HCT116 (cell line): ENCODE data around the gene HMGN3. TPM values are rescaled to one million over a fixed set of nuclear protein-coding genes. Genes with fewer than 3 reads are reported as not detected.

ENCODE experiments used
- ATAC-seq: fragments of 200-7000 bp; cut with Tn5 transposase; 2 replicates; pipeline ENCODE4 v1.9.1; 2020; ENCODE audit warnings: mild to moderate bottlenecking, moderate library complexity
- BruUV-seq: library from RNA; stranded (reverse); fragments of 400-500 nt; replicated peaks from 2 replicates; lab custom pipeline; 2021; lab: Mats Ljungman, UMichigan
- CTCF ChIA-PET: fragments of 300-600 bp; sonication (Branson Sonifier 250); formaldehyde crosslinking; loops from one replicate; lab custom pipeline; 2021; ENCODE audit warnings: antibody characterized with exemption; lab: Charles Lee
- POLR2A ChIA-PET: fragments of 300-600, 350-600 bp; sonication (Branson Sonifier 250); formaldehyde crosslinking; loops from one replicate; lab custom pipeline; 2021; ENCODE audit warnings: antibody characterized with exemption; lab: Charles Lee
- RAD21 ChIA-PET, 2 experiments: fragments of 300-600 bp; sonication (Branson Sonifier 250); formaldehyde crosslinking; loops; one replicate each; lab custom pipeline; 2023; ENCODE audit warnings: low total read pairs in 2 of 2; ENCODE audit not compliant: uncharacterized antibody in 2 of 2, unreplicated experiment in 2 of 2, low non-redundant PET in 1 of 2; lab: Charles Lee
- DNase-seq: peaks from one replicate; pipeline ENCODE4 v3.0.0-alpha.2; 2010; ENCODE audit warnings: low read depth, low spot score
- H2AFZ ChIP-seq: fragments of 200-600 bp; shearing (Covaris generic), sonication (generic); 2 replicates; pipeline ENCODE4 v1.6.1; 2017; ENCODE audit warnings: low read depth, mixed run types, mixed read lengths, antibody characterized with exemption, low read length; ENCODE audit not compliant: poor library complexity, severe bottlenecking
- H3K27ac ChIP-seq: 2 replicates; pipeline ENCODE4 v1.5.1; 2012; ENCODE audit warnings: low read depth, low read length
- H3K27me3 ChIP-seq: fragments of 200-600 bp; sonication (generic); 2 replicates; pipeline ENCODE4 v1.6.1; 2016; ENCODE audit warnings: mixed run types, low read length, mixed read lengths; ENCODE audit not compliant: insufficient read depth
- H3K36me3 ChIP-seq, 2 experiments: fragments of 200-500 bp in 1 of 2; fragments of 200-600 bp in 1 of 2; sonication (Bioruptor generic) in 1 of 2; sonication (generic) in 1 of 2; 2 replicates each; pipeline versions ENCODE4 v1.5.1 to v1.6.1; 2014 to 2016; ENCODE audit warnings: low read length in 2 of 2, inconsistent platforms in 1 of 2, mixed read lengths in 1 of 2, mixed run types in 1 of 2; ENCODE audit not compliant: insufficient read depth in 2 of 2, control insufficient read depth in 1 of 2
- H3K4me1 ChIP-seq, 2 experiments: fragments of 200-600 bp in 1 of 2; sonication (generic) in 1 of 2; 2 replicates each; pipeline versions ENCODE4 v1.5.1 to v1.6.1; 2012 to 2017; ENCODE audit warnings: low read length in 2 of 2, inconsistent platforms in 1 of 2, mild to moderate bottlenecking in 1 of 2, mixed read lengths in 1 of 2, mixed run types in 1 of 2, moderate library complexity in 1 of 2; ENCODE audit not compliant: insufficient read depth in 2 of 2, control insufficient read depth in 1 of 2
- H3K4me2 ChIP-seq: fragments of 200-600 bp; sonication (generic); 2 replicates; pipeline ENCODE4 v1.6.1; 2017; ENCODE audit warnings: mixed run types, low read length, mixed read lengths
- H3K4me3 ChIP-seq, 2 experiments: fragments of 200-600 bp in 1 of 2; sonication (generic) in 1 of 2; replicated peaks in 1 of 2; 2 replicates each; pipeline ENCODE4 v1.5.1; 2011 to 2016; ENCODE audit warnings: low read length in 2 of 2, control low read depth in 1 of 2, low read depth in 1 of 2, mild to moderate bottlenecking in 1 of 2, mixed read lengths in 1 of 2, mixed run types in 1 of 2
- H3K79me2 ChIP-seq: fragments of 200-600 bp; sonication (generic); 2 replicates; pipeline ENCODE4 v1.6.1; 2017; ENCODE audit warnings: mild to moderate bottlenecking, mixed run types, low read length, moderate library complexity, mixed read lengths; ENCODE audit not compliant: insufficient read depth
- H3K9ac ChIP-seq: fragments of 200-600 bp; sonication (generic); 2 replicates; pipeline ENCODE4 v1.6.1; 2016; ENCODE audit warnings: low read length, mixed read lengths
- H3K9me2 ChIP-seq: fragments of 200-600 bp; sonication (generic), shearing (Covaris generic); 2 replicates; pipeline ENCODE4 v1.6.1; 2017; ENCODE audit warnings: mixed run types, mild to moderate bottlenecking, moderate library complexity; ENCODE audit not compliant: insufficient read depth
- H3K9me3 ChIP-seq, 2 experiments: fragments of 200-500 bp in 1 of 2; fragments of 200-600 bp in 1 of 2; sonication (Bioruptor generic) in 1 of 2; sonication (generic) in 1 of 2; 2 replicates each; pipeline ENCODE4 v1.6.1; 2014 to 2017; ENCODE audit warnings: low read length in 2 of 2, mixed read lengths in 2 of 2, inconsistent platforms in 1 of 2, low read depth in 1 of 2, mild to moderate bottlenecking in 1 of 2, mixed run types in 1 of 2, moderate library complexity in 1 of 2; ENCODE audit not compliant: control insufficient read depth in 1 of 2, insufficient read depth in 1 of 2
- H4K20me1 ChIP-seq: fragments of 200-600 bp; sonication (generic), shearing (Covaris generic); 2 replicates; pipeline ENCODE4 v1.6.1; 2017; ENCODE audit warnings: mixed run types, mild to moderate bottlenecking, moderate library complexity; ENCODE audit not compliant: insufficient read depth
- EGR1 ChIP-seq: IDR thresholded peaks from 2 replicates; pipeline ENCODE4 v1.6.1; 2012; ENCODE audit warnings: low read depth
- ELF1 ChIP-seq: IDR thresholded peaks from 2 replicates; pipeline ENCODE4 v1.6.1; 2012; ENCODE audit warnings: low read depth, borderline replicate concordance
- JUND ChIP-seq: IDR thresholded peaks from 2 replicates; pipeline ENCODE4 v1.6.1; 2012
- RAD21 ChIP-seq: IDR thresholded peaks from 2 replicates; pipeline ENCODE4 v1.6.1; 2012; ENCODE audit warnings: low read depth, mild to moderate bottlenecking
- SIN3A ChIP-seq: IDR thresholded peaks from 2 replicates; pipeline ENCODE4 v1.6.1; 2012; ENCODE audit warnings: low read depth
- SP1 ChIP-seq: IDR thresholded peaks from 2 replicates; pipeline ENCODE4 v1.6.1; 2012; ENCODE audit warnings: low read depth
- YY1 ChIP-seq: IDR thresholded peaks from 2 replicates; pipeline ENCODE4 v1.6.1; 2011; ENCODE audit warnings: low read length, low read depth, moderate library complexity, mild to moderate bottlenecking; ENCODE audit not compliant: insufficient replicate concordance; ENCODE audit errors: extremely low read depth
- ZFX ChIP-seq: fragments of 450-650 bp; IDR thresholded peaks from 2 replicates; pipeline ENCODE4 v1.6.1; 2017
- ZNF274 ChIP-seq: fragments of 200-500 bp; sonication (Bioruptor generic); IDR thresholded peaks from 2 replicates; pipeline ENCODE4 v1.6.1; 2014; ENCODE audit warnings: mild to moderate bottlenecking, low read depth, low read length, inconsistent platforms
- intact Hi-C: fragments of 100-400 bp; cut with micrococcal nuclease; formaldehyde crosslinking; loops from 2 replicates; pipeline ENCODE4 v1.10.0; 2022
- total RNA-seq: library from RNA; stranded (reverse); gene quantifications from one replicate; pipeline ENCODE4 v1.2.1, GENCODE V29; 2021; ENCODE audit not compliant: unreplicated experiment
- TF ChIP-seq, protein P1 (sequence below): IDR thresholded peaks from 2 replicates; pipeline ENCODE4 v1.6.1; 2012
- TF ChIP-seq, protein P2 (sequence below), 3 experiments: fragments of 200-600 bp in 1 of 3; sonication (generic) in 1 of 3; IDR thresholded peaks in 2 of 3; conservative IDR thresholded peaks in 1 of 3; 2 replicates each; pipeline ENCODE4 v1.5.1; 2012 to 2017; ENCODE audit warnings: low read depth in 2 of 3, low read length in 2 of 3, antibody characterized with exemption in 1 of 3, borderline replicate concordance in 1 of 3, control low read depth in 1 of 3, mild to moderate bottlenecking in 1 of 3, mixed read lengths in 1 of 3, mixed run types in 1 of 3, moderate library complexity in 1 of 3; ENCODE audit not compliant: insufficient read depth in 1 of 3
- TF ChIP-seq, protein P3 (sequence below): IDR thresholded peaks from 2 replicates; pipeline ENCODE4 v1.6.1; 2011; ENCODE audit warnings: mild to moderate bottlenecking, low read length, moderate library complexity; ENCODE audit not compliant: insufficient replicate concordance; ENCODE audit errors: extremely low read depth
- TF ChIP-seq, protein P4 (sequence below): IDR thresholded peaks from 2 replicates; pipeline ENCODE4 v1.6.1; 2012; ENCODE audit warnings: low read depth

The HMGN3 gene
- total RNA-seq, 1 experiment from 2014 or later = 60.5 TPM

DNA sequence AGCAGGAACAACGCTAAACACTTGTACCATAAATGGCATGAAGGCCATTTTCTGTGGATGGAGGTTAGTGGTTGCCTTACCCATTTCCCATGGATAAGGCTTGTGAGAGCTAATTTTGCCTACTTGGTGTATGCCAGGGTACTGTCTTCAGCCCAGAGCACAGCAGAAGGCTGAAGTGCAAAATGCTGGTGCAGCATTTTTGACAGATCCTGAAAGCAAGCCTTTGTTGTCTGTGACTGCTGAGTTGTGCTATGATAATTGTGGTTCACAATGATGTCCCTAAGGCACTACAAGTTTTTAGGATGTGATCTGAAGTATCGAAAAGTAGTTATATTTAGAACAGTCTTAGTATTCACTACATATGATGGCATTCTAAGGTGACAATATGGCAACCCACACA, 14.7 kb upstream of the HMGN3 start:
- no peak overlapping the region for H3K27ac ChIP-seq
- ATAC-seq (no peak), DNase-seq (no peak)
- CTCF ChIA-PET = no interaction called here
- TF ChIP-seq YY1 = no peak
- no peak for TF ChIP-seq ELF1
- TF ChIP-seq, protein P1, sequence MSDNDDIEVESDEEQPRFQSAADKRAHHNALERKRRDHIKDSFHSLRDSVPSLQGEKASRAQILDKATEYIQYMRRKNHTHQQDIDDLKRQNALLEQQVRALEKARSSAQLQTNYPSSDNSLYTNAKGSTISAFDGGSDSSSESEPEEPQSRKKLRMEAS = no peak
- no peak for TF ChIP-seq RAD21
- TF ChIP-seq SIN3A = no peak
- TF ChIP-seq EGR1 = no peak
- TF ChIP-seq, protein P2, sequence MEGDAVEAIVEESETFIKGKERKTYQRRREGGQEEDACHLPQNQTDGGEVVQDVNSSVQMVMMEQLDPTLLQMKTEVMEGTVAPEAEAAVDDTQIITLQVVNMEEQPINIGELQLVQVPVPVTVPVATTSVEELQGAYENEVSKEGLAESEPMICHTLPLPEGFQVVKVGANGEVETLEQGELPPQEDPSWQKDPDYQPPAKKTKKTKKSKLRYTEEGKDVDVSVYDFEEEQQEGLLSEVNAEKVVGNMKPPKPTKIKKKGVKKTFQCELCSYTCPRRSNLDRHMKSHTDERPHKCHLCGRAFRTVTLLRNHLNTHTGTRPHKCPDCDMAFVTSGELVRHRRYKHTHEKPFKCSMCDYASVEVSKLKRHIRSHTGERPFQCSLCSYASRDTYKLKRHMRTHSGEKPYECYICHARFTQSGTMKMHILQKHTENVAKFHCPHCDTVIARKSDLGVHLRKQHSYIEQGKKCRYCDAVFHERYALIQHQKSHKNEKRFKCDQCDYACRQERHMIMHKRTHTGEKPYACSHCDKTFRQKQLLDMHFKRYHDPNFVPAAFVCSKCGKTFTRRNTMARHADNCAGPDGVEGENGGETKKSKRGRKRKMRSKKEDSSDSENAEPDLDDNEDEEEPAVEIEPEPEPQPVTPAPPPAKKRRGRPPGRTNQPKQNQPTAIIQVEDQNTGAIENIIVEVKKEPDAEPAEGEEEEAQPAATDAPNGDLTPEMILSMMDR (IDR thresholded peaks at IDR 0.05 in 2 of 3, conservative IDR thresholded peaks at IDR 0.05 in 1 of 3; ENCODE audit: borderline replicate concordance in 1 of 3, insufficient read depth in 1 of 3, low read depth in 2 of 3, low read length in 2 of 3) = no peak
- no peak for TF ChIP-seq SP1
- TF ChIP-seq ZNF274 = no peak
- TF ChIP-seq JUND = no peak
- intact Hi-C loops = no loop called here
- no peaks in the 10 kb centered on the region for H3K27me3 ChIP-seq
- no peaks in the 10 kb centered on the region for H3K36me3 ChIP-seq
- no peaks in the 10 kb centered on the region for H3K9me3 ChIP-seq
- H3K79me2 ChIP-seq = no peaks in the 10 kb centered on the region
- POLR2A ChIA-PET = no interaction called here
- no peak overlapping the region for H2AFZ ChIP-seq
- H3K9me2 ChIP-seq = no peaks in the 10 kb centered on the region
- no peaks in the 10 kb centered on the region for H4K20me1 ChIP-seq
- no peaks in the 10 kb centered on the region for H3K4me1 ChIP-seq
- RAD21 ChIA-PET = no interaction called here
- H3K9ac ChIP-seq = no peak overlapping the region
- BruUV-seq = no TSS peak
- no peak overlapping the region for H3K4me2 ChIP-seq
- no peak overlapping the region for H3K4me3 ChIP-seq

DNA sequence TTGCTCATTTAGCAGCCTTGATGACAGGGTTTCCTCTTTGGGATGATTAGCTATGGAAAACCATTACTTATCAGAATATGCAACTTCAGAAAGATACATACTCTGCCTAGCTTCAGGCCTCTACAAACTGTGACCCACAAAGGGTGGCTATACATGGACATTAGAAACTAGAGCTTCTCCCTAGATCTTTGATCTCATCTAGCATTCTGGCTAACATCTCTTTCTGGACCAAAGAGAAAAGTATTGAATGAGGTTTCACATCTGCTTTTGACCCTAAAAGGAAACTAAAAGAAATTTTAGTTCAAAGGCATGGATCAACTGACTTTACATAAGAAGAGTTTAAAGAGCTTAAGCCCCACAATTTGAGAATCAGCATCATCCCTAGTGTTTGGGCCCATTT, 12.4 kb upstream of the HMGN3 start:
- Histone ChIP-seq H3K36me3 (no peaks in the 10 kb centered on the region), H3K27me3 (no peaks in the 10 kb centered on the region), H3K4me3 (no peak overlapping the region), H3K9ac (no peak overlapping the region), H3K9me3 (no peaks in the 10 kb centered on the region), H3K9me2 (no peaks in the 10 kb centered on the region), H2AFZ (no peak overlapping the region), H3K79me2 (no peaks in the 10 kb centered on the region), H3K27ac (no peak overlapping the region), H4K20me1 (no peaks in the 10 kb centered on the region)
- POLR2A ChIA-PET = no interaction called here
- CTCF ChIA-PET = no interaction called here
- intact Hi-C loops = no loop called here
- RAD21 ChIA-PET = no interaction called here
- no peak for DNase-seq
- TF ChIP-seq SP1 = no peak
- TF ChIP-seq, protein P3, sequence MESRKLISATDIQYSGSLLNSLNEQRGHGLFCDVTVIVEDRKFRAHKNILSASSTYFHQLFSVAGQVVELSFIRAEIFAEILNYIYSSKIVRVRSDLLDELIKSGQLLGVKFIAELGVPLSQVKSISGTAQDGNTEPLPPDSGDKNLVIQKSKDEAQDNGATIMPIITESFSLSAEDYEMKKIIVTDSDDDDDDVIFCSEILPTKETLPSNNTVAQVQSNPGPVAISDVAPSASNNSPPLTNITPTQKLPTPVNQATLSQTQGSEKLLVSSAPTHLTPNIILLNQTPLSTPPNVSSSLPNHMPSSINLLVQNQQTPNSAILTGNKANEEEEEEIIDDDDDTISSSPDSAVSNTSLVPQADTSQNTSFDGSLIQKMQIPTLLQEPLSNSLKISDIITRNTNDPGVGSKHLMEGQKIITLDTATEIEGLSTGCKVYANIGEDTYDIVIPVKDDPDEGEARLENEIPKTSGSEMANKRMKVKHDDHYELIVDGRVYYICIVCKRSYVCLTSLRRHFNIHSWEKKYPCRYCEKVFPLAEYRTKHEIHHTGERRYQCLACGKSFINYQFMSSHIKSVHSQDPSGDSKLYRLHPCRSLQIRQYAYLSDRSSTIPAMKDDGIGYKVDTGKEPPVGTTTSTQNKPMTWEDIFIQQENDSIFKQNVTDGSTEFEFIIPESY = no peak
- no peak for TF ChIP-seq RAD21
- no peak for TF ChIP-seq ZFX
- TF ChIP-seq, protein P4, sequence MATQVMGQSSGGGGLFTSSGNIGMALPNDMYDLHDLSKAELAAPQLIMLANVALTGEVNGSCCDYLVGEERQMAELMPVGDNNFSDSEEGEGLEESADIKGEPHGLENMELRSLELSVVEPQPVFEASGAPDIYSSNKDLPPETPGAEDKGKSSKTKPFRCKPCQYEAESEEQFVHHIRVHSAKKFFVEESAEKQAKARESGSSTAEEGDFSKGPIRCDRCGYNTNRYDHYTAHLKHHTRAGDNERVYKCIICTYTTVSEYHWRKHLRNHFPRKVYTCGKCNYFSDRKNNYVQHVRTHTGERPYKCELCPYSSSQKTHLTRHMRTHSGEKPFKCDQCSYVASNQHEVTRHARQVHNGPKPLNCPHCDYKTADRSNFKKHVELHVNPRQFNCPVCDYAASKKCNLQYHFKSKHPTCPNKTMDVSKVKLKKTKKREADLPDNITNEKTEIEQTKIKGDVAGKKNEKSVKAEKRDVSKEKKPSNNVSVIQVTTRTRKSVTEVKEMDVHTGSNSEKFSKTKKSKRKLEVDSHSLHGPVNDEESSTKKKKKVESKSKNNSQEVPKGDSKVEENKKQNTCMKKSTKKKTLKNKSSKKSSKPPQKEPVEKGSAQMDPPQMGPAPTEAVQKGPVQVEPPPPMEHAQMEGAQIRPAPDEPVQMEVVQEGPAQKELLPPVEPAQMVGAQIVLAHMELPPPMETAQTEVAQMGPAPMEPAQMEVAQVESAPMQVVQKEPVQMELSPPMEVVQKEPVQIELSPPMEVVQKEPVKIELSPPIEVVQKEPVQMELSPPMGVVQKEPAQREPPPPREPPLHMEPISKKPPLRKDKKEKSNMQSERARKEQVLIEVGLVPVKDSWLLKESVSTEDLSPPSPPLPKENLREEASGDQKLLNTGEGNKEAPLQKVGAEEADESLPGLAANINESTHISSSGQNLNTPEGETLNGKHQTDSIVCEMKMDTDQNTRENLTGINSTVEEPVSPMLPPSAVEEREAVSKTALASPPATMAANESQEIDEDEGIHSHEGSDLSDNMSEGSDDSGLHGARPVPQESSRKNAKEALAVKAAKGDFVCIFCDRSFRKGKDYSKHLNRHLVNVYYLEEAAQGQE = no peak
- TF ChIP-seq, all 23 proteins: peak for 0
- ATAC-seq = no peak
- no peaks in the 10 kb centered on the region for H3K4me1 ChIP-seq
- H3K4me2 ChIP-seq = no peak overlapping the region
- BruUV-seq = no TSS peak
